Stomach (tissue), 9 donors: ENCODE measurements around the gene SUPT3H. TPM values are rescaled to one million over a fixed set of nuclear protein-coding genes. Genes with fewer than 3 reads are reported as not detected.

ENCODE experiments used
- DNase-seq, 2 donors: peaks; one replicate each; pipeline versions ENCODE4 v3.0.0 to v3.0.0-alpha.2; 2013 to 2019
- H3K27ac ChIP-seq, 5 donors: fragments of 200-600 bp in 4 of 5; sonication (generic) in 4 of 5; one replicate each; pipeline ENCODE4 v1.5.1; 2013 to 2019; ENCODE audit warnings: mild to moderate bottlenecking in 1 of 5, moderate library complexity in 1 of 5
- H3K27me3 ChIP-seq, 3 donors: fragments of 200-600 bp; sonication (generic); one replicate each; pipeline ENCODE4 v1.5.1; 2017 to 2019; ENCODE audit warnings: mixed run types in 1 of 3
- H3K36me3 ChIP-seq, 4 donors: fragments of 200-600 bp; sonication (generic); 1 replicate in 3 of 4; 2 replicates in 1 of 4; pipeline ENCODE4 v1.5.1; 2016 to 2019
- H3K4me1 ChIP-seq, 4 donors: fragments of 200-600 bp; sonication (generic); one replicate each; pipeline ENCODE4 v1.5.1; 2016 to 2019
- H3K4me3 ChIP-seq, 4 donors: fragments of 200-600 bp; sonication (generic) in 3 of 4; one replicate each; pipeline ENCODE4 v1.5.1; 2016 to 2019; ENCODE audit warnings: mild to moderate bottlenecking in 1 of 4
- H3K9me3 ChIP-seq, 4 donors: fragments of 200-600 bp; sonication (generic); one replicate each; pipeline ENCODE4 v1.5.1; 2016 to 2019
- CTCF ChIP-seq, 7 experiments: fragments of 450-650 bp in 4 of 7; fragments of 200-600 bp in 3 of 7; sonication (generic) in 3 of 7; IDR thresholded peaks; one replicate each; pipeline ENCODE4 v1.5.1; 2016 to 2019; ENCODE audit warnings: antibody characterized with exemption in 7 of 7, control low read depth in 2 of 7, mild to moderate bottlenecking in 1 of 7
- EP300 ChIP-seq: sonication (generic); formaldehyde crosslinking; IDR thresholded peaks from one replicate; pipeline ENCODE4 v1.6.1; 2017; ENCODE audit warnings: antibody characterized with exemption
- POLR2A ChIP-seq, 4 donors: fragments of 450-650 bp; IDR thresholded peaks; one replicate each; pipeline ENCODE4 v1.6.1; 2016; ENCODE audit warnings: antibody characterized with exemption in 4 of 4, control low read depth in 2 of 4, mild to moderate bottlenecking in 1 of 4, moderate library complexity in 1 of 4
- POLR2AphosphoS5 ChIP-seq, 3 donors: sonication (generic); formaldehyde crosslinking; IDR thresholded peaks; one replicate each; pipeline ENCODE4 v1.6.1; 2016; ENCODE audit warnings: antibody characterized with exemption in 3 of 3
- WGBS, 5 donors: extraction: QIAGEN DNeasy Blood & Tissue Kit in 3 of 5; methylation state at CpG; one replicate each; pipeline versions ENCODE4 v1.1.5 to v1.1.7; 2013 to 2018; 5-methylcytosine and 5-hydroxymethylcytosine counted together
- intact Hi-C: fragments of 100-400 bp; cut with DNase I; formaldehyde crosslinking; loops from one replicate; pipeline ENCODE4 v1.15.1; 2023; ENCODE audit warnings: low total_unique reads
- polyA plus RNA-seq, 3 donors: library from polyadenylated mRNA; stranded (reverse); fragments of 200-250 nt; gene quantifications; one replicate each; pipeline ENCODE4 v1.2.3, GENCODE V29; 2013
- total RNA-seq, 5 donors: library from RNA; depleted of rRNA; stranded (reverse); fragments of >200 nt; gene quantifications; one replicate each; pipeline versions ENCODE4 v1.1.0 to v1.2.3, GENCODE V29; 2014 to 2016
- donor health status: healthy with polysubstance abuse.
- donor health status: Bipolar disorder and iron deficiency.
- donor health status: healthy.

The SUPT3H gene
- total and polyA plus RNA-seq, 8 donors: 0.29 to 16.2 (median 4.0) TPM; not detected in 1

GRCh38 chr6:45086360-45087084 is 291.2 kb downstream of the SUPT3H start:
- no peak for DNase-seq
- WGBS, 5 donors: 48 to 72% (median 56%) methylated on average over 5 of the region's 5 CpGs
- Histone ChIP-seq H3K9me3 (no peaks in the 10 kb centered on the region), H3K4me1 (no peaks in the 10 kb centered on the region), H3K27me3 (no peaks in the 10 kb centered on the region), H3K36me3 (no peaks in the 10 kb centered on the region), H3K4me3 (no peak overlapping the region), H3K27ac (no peak overlapping the region)
- intact Hi-C loops: loop anchor here (10.0 kb wide), 1 partner anchor 628 kb away; no protein-coding TSS in a partner anchor
- TF ChIP-seq POLR2A (IDR thresholded peaks at IDR 0.05) (no peak), CTCF (IDR thresholded peaks at IDR 0.05) (peak in 1 of 7 experiments; percentile 15)

- intact Hi-C loops: loop anchor here (10.0 kb wide), 1 partner anchor 631 kb away; no protein-coding TSS in a partner anchor
- Histone ChIP-seq H3K4me3 (no peak overlapping the region), H3K9me3 (peaks cover 0 to 3% (median 2%) of the 10 kb centered on the region in 4 donors), H3K27ac (no peak overlapping the region), H3K27me3 (no peaks in the 10 kb centered on the region), H3K36me3 (no peaks in the 10 kb centered on the region), H3K4me1 (no peaks in the 10 kb centered on the region)
- DNase-seq: no peak
- WGBS, 5 donors: 71 to 96% (median 92%) methylated on average over 3 of the region's 3 CpGs
- TF ChIP-seq POLR2AphosphoS5 (IDR thresholded peaks at IDR 0.05) (no peak), EP300 (no peak), POLR2A (IDR thresholded peaks at IDR 0.05) (no peak), CTCF (IDR thresholded peaks at IDR 0.05) (no peak)
Observed at GRCh38 chr6:45084257-45084656, 293.5 kb downstream of the SUPT3H start.

GRCh38 chr6:45082091-45082490 is 295.6 kb downstream of the SUPT3H start:
- Histone ChIP-seq H3K27me3 (no peaks in the 10 kb centered on the region), H3K27ac (no peak overlapping the region), H3K9me3 (peaks cover 0 to 17% (median 12%) of the 10 kb centered on the region in 4 donors), H3K4me1 (no peaks in the 10 kb centered on the region), H3K4me3 (no peak overlapping the region), H3K36me3 (no peaks in the 10 kb centered on the region)
- intact Hi-C loops: loop anchor here (10.0 kb wide), 1 partner anchor 633 kb away; no protein-coding TSS in a partner anchor
- TF ChIP-seq POLR2AphosphoS5 (IDR thresholded peaks at IDR 0.05) (no peak), CTCF (IDR thresholded peaks at IDR 0.05) (no peak), POLR2A (IDR thresholded peaks at IDR 0.05) (no peak), EP300 (no peak)
- 67 to 84% (median 71%) methylated on average over 1 of the region's 1 CpG for WGBS, 5 donors
- DNase-seq: no peak

GRCh38 chr6:45081634-45082033 is 296.1 kb downstream of the SUPT3H start:
- Histone ChIP-seq H3K36me3 (no peaks in the 10 kb centered on the region), H3K4me1 (no peaks in the 10 kb centered on the region), H3K27me3 (no peaks in the 10 kb centered on the region), H3K9me3 (peaks cover 0 to 17% (median 12%) of the 10 kb centered on the region in 4 donors), H3K27ac (no peak overlapping the region), H3K4me3 (no peak overlapping the region)
- 90 to 97% (median 92%) methylated on average over 1 of the region's 1 CpG for WGBS, 5 donors
- no peak for TF ChIP-seq POLR2AphosphoS5 (IDR thresholded peaks at IDR 0.05)
- TF ChIP-seq CTCF (IDR thresholded peaks at IDR 0.05): no peak
- TF ChIP-seq POLR2A (IDR thresholded peaks at IDR 0.05): no peak
- no peak for TF ChIP-seq EP300
- intact Hi-C loops: loop anchor here (10.0 kb wide), 1 partner anchor 633 kb away; no protein-coding TSS in a partner anchor
- DNase-seq: no peak
